GM12892 (cell line): ENCODE data around the gene SMYD1.

Experiments
- POLR2A ChIP-seq: IDR thresholded peaks from 2 replicates; pipeline ENCODE4 v1.6.1; 2011; ENCODE audit warnings: low read depth, low read length, control low read depth
- POLR2AphosphoS5 ChIP-seq: IDR thresholded peaks from 2 replicates; pipeline ENCODE4 v1.6.1; 2011; ENCODE audit warnings: low read depth, low read length, control low read depth

DNA sequence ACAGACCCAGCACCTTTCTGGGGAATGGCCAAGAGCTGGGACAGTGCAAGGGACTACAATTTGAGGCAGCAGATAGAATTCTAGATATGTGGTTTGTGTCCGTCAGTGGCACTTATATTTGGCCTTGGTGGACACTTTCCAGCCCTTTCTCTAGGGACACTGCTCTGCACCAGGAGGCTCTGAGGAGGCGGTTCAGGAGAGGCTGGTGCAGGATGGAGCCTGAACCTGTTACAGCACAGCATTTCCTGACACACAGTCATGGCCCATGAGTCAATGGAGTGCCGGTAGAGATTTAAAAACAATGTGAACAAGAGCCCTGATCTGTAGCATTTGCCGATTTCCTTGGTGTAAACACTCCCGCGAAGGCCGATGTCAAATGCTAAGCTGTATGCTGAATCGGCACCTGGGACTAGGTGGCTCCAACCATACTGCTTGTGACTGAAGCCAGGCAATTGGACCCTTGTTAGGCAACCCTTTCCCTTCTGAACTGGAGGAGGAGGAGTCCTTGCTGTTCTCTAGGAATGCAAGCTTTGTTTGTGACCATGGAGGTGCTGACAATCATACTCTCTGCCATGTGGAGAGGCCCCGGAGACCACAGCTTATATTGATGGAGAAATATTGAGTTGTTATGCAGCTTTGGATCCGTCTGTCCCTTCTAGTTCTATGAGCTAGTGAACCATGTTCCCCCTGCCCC is 48.3 kb downstream of the SMYD1 start:
- TF ChIP-seq POLR2A: no peak
- no peak for TF ChIP-seq POLR2AphosphoS5
